AG04450 (cell line): ENCODE data around the gene SP110. TPM values are rescaled to one million over a fixed set of nuclear protein-coding genes. Genes with fewer than 3 reads are reported as not detected.

ENCODE experiments used
- CTCF ChIA-PET: fragments of 300-600, 350-600 bp; formaldehyde crosslinking; extraction: SDS; loops from one replicate; lab custom pipeline; 2022; ENCODE audit warnings: antibody characterized with exemption, inconsistent platforms; lab: Charles Lee
- POLR2A ChIA-PET: fragments of 350-600 bp; formaldehyde crosslinking; extraction: SDS; loops from one replicate; lab custom pipeline; 2021; ENCODE audit warnings: antibody characterized with exemption, inconsistent platforms; lab: Yijun Ruan, JAX
- DNase-seq: peaks from one replicate; pipeline ENCODE4 v3.0.0-alpha.2; 2011; ENCODE audit warnings: low read depth, low spot score
- H3K27ac ChIP-seq: one replicate; pipeline ENCODE4 v1.5.1; 2012; ENCODE audit warnings: low read depth, low read length, control low read depth
- H3K27me3 ChIP-seq: one replicate; pipeline ENCODE4 v1.6.0; 2012; ENCODE audit warnings: low read length; ENCODE audit not compliant: control insufficient read depth, insufficient read depth
- H3K4me3 ChIP-seq: 2 replicates; pipeline ENCODE4 v1.5.1; 2011; ENCODE audit warnings: mild to moderate bottlenecking, low read depth, low read length, control low read depth
- H3K9me3 ChIP-seq: 2 replicates; pipeline ENCODE4 v1.5.1; 2012; ENCODE audit warnings: low read length; ENCODE audit not compliant: control insufficient read depth, insufficient read depth
- CTCF ChIP-seq: IDR thresholded peaks from 2 replicates; pipeline ENCODE4 v1.5.1; 2011; ENCODE audit warnings: low read depth, low read length, control low read depth, inconsistent platforms
- polyA plus RNA-seq: library from polyadenylated mRNA; depleted of rRNA; stranded (reverse); fragments of >200 nt; gene quantifications from 2 replicates; pipeline ENCODE4 v1.2.3, GENCODE V29; 2011

The SP110 gene
- polyA plus RNA-seq, 1 experiment = 7.8 TPM

- no peak overlapping the region for H3K4me3 ChIP-seq
- ChIA-PET CTCF (interaction anchor here (0.6 to 6.2 kb wide), 10 partner anchors 13 to 378 kb away, joined by 3 to 149 read pairs (median 14); partner anchors contain the start of gene SLC16A14), POLR2A (no interaction called here)
- TF ChIP-seq CTCF = no peak
- no peaks in the 10 kb centered on the region for H3K27me3 ChIP-seq
- H3K27ac ChIP-seq = no peak overlapping the region
- no peak for DNase-seq
- H3K9me3 ChIP-seq = no peaks in the 10 kb centered on the region; the same call in 1 of the 2 replicates
Observed at GRCh38 chr2:230158468-230158867, 61.3 kb downstream of the SP110 start.

- no peak for TF ChIP-seq CTCF
- H3K27ac ChIP-seq = no peak overlapping the region
- no peaks in the 10 kb centered on the region; the same call in 1 of the 2 replicates for H3K9me3 ChIP-seq
- ChIA-PET CTCF (interaction anchor here (0.6 to 6.2 kb wide), 4 partner anchors 15 to 810 kb away, joined by 3 to 75 read pairs (median 4); partner anchors contain the start of gene SLC16A14), POLR2A (no interaction called here)
- DNase-seq = no peak
- H3K4me3 ChIP-seq = no peak overlapping the region
- H3K27me3 ChIP-seq = no peaks in the 10 kb centered on the region
Observed at GRCh38 chr2:230156782-230157699, 62.7 kb downstream of the SP110 start.

GRCh38 chr2:230155359-230155758 is 64.4 kb downstream of the SP110 start:
- no peak for DNase-seq

GRCh38 chr2:230153390-230153976 is 66.3 kb downstream of the SP110 start:
- no peak overlapping the region for H3K4me3 ChIP-seq
- H3K9me3 ChIP-seq = no peaks in the 10 kb centered on the region; the same call in none of the 2 replicates
- H3K27ac ChIP-seq = peak overlapping the region; percentile 31
- TF ChIP-seq CTCF = no peak
- ChIA-PET CTCF (interaction anchor here (1.6 to 2.4 kb wide), 3 partner anchors 8 to 86 kb away, joined by 6 to 7 read pairs (median 7); no protein-coding TSS in a partner anchor), POLR2A (no interaction called here)
- H3K27me3 ChIP-seq = no peaks in the 10 kb centered on the region
- no peak for DNase-seq

More at GRCh38 chr2:230155359-230155758, 64.4 kb downstream of the SP110 start:
- Histone ChIP-seq H3K27ac (no peak overlapping the region), H3K27me3 (no peaks in the 10 kb centered on the region), H3K4me3 (no peak overlapping the region), H3K9me3 (no peaks in the 10 kb centered on the region; the same call in 1 of the 2 replicates)
- CTCF ChIA-PET = interaction anchor here (1.2 to 6.2 kb wide), 2 partner anchors 16 to 88 kb away, joined by 6 to 75 read pairs; partner anchors contain the start of gene SLC16A14
- no peak for TF ChIP-seq CTCF
- POLR2A ChIA-PET = no interaction called here
